OCI-LY3 (cell line): Measurements from ENCODE around the gene USP4.

ENCODE experiments used
- H2AFZ ChIP-seq: fragments of 200-600, 300-600 bp; shearing (Covaris generic); 2 replicates; pipeline ENCODE4 v1.6.0; 2014; ENCODE audit warnings: antibody characterized with exemption, low read depth, low read length
- H3K27ac ChIP-seq: fragments of 200-600, 300-600 bp; sonication (generic); 2 replicates; pipeline ENCODE4 v1.5.1; 2014; ENCODE audit warnings: mild to moderate bottlenecking, low read length, moderate library complexity, mixed read lengths
- H3K27me3 ChIP-seq: fragments of 200-600, 300-600 bp; sonication (generic); 2 replicates; pipeline ENCODE4 v1.6.1; 2014; ENCODE audit warnings: low read depth, low read length, mixed read lengths
- H3K36me3 ChIP-seq: fragments of 200-600, 300-600 bp; sonication (generic); replicated peaks from 2 replicates; pipeline ENCODE3; 2014; ENCODE audit warnings: low read depth, low read length, mixed read lengths
- H3K4me1 ChIP-seq: fragments of 300-600, 200-600 bp; sonication (generic); 2 replicates; pipeline ENCODE4 v1.6.1; 2014; ENCODE audit warnings: low read length, mixed read lengths
- H3K4me2 ChIP-seq: fragments of 200-600, 300-600 bp; sonication (generic); 2 replicates; pipeline ENCODE4 v1.6.1; 2014; ENCODE audit warnings: low read length, mixed read lengths
- H3K4me3 ChIP-seq: fragments of 300-600, 200-600 bp; sonication (generic); 2 replicates; pipeline ENCODE4 v1.5.1; 2014; ENCODE audit warnings: antibody characterized with exemption, mild to moderate bottlenecking, low read length, moderate library complexity
- H3K79me2 ChIP-seq: fragments of 300-600, 200-600 bp; shearing (Covaris generic); 2 replicates; pipeline ENCODE4 v1.6.1; 2014; ENCODE audit warnings: mild to moderate bottlenecking, low read length, mixed read lengths
- H3K9ac ChIP-seq: fragments of 300-600, 200-600 bp; shearing (Covaris generic); 2 replicates; pipeline ENCODE4 v1.6.0; 2014; ENCODE audit warnings: mild to moderate bottlenecking, low read length, moderate library complexity
- H3K9me3 ChIP-seq: fragments of 200-600, 300-600 bp; shearing (Covaris generic); 2 replicates; pipeline ENCODE4 v1.6.1; 2014; ENCODE audit warnings: low read length, mixed read lengths; ENCODE audit not compliant: insufficient read depth
- H4K20me1 ChIP-seq: fragments of 200-600, 300-600 bp; sonication (generic); 2 replicates; pipeline ENCODE4 v1.6.1; 2016; ENCODE audit warnings: low read length, mixed read lengths; ENCODE audit not compliant: insufficient read depth
- CTCF ChIP-seq: fragments of 200-600, 300-600 bp; sonication (generic); IDR thresholded peaks from 2 replicates; pipeline ENCODE4 v1.5.1; 2014; ENCODE audit warnings: antibody characterized with exemption, low read length, low read depth
- EZH2phosphoT487 ChIP-seq: fragments of 200-600 bp; shearing (Covaris generic); IDR thresholded peaks from 2 replicates; pipeline ENCODE4 v1.6.1; 2018; ENCODE audit warnings: antibody characterized with exemption, mixed run types, low read depth

Gene USP4

DNA sequence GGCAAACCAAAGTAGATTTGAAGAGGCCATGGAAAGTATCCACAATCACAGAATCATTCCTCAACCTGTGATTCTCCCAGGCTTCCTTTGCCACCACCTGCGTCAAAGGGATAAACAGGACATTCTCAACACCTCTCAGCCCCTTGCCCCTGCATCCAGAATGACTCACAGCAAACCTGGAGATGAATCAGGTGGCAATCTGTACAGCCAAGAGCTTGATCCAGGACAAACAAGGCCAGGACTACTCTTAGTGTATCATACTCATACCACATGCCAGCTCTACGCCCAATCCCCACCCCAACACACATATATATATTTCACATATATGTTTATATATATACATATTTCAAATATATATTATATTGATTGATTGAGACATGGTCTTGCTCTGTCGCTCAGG lies 39.3 kb downstream of the USP4 start:
- H3K27ac ChIP-seq: no peak overlapping the region
- H3K27me3 ChIP-seq: no peaks in the 10 kb centered on the region
- H3K9me3 ChIP-seq: no peaks in the 10 kb centered on the region
- H3K36me3 ChIP-seq: peaks cover 56% of the 10 kb centered on the region
- no peaks in the 10 kb centered on the region for H4K20me1 ChIP-seq
- no peak overlapping the region for H3K4me3 ChIP-seq
- H3K9ac ChIP-seq: no peak overlapping the region
- no peaks in the 10 kb centered on the region for H3K79me2 ChIP-seq
- peaks cover 13% of the 10 kb centered on the region for H3K4me1 ChIP-seq
- no peak overlapping the region for H2AFZ ChIP-seq
- no peak overlapping the region for H3K4me2 ChIP-seq
- TF ChIP-seq CTCF (no peak), EZH2phosphoT487 (no peak)

- Histone ChIP-seq H3K4me1 (peaks cover 2% of the 10 kb centered on the region), H2AFZ (no peak overlapping the region), H3K9me3 (no peaks in the 10 kb centered on the region), H3K4me3 (no peak overlapping the region), H3K9ac (no peak overlapping the region), H3K36me3 (peaks cover 62% of the 10 kb centered on the region), H4K20me1 (no peaks in the 10 kb centered on the region), H3K4me2 (no peak overlapping the region), H3K27me3 (no peaks in the 10 kb centered on the region), H3K27ac (no peak overlapping the region), H3K79me2 (no peaks in the 10 kb centered on the region)
- TF ChIP-seq EZH2phosphoT487: no peak
- no peak for TF ChIP-seq CTCF
These were observed 41.3 kb downstream of the USP4 start for GRCh38 chr3:49298511-49298910.

- Histone ChIP-seq H2AFZ (no peak overlapping the region), H3K27me3 (no peaks in the 10 kb centered on the region), H3K9ac (no peak overlapping the region), H4K20me1 (no peaks in the 10 kb centered on the region), H3K4me2 (no peak overlapping the region), H3K27ac (no peak overlapping the region), H3K4me3 (no peak overlapping the region), H3K79me2 (no peaks in the 10 kb centered on the region), H3K4me1 (no peaks in the 10 kb centered on the region), H3K9me3 (no peaks in the 10 kb centered on the region), H3K36me3 (peaks cover 59% of the 10 kb centered on the region)
- TF ChIP-seq CTCF (no peak), EZH2phosphoT487 (no peak)
These were observed 43.0 kb downstream of the USP4 start for GRCh38 chr3:49296781-49297411.

- Histone ChIP-seq H3K4me2 (no peak overlapping the region), H3K4me1 (no peaks in the 10 kb centered on the region), H3K36me3 (peaks cover 56% of the 10 kb centered on the region), H3K27me3 (no peaks in the 10 kb centered on the region), H2AFZ (no peak overlapping the region), H3K9me3 (no peaks in the 10 kb centered on the region), H3K79me2 (no peaks in the 10 kb centered on the region), H3K4me3 (no peak overlapping the region), H4K20me1 (no peaks in the 10 kb centered on the region), H3K9ac (no peak overlapping the region), H3K27ac (no peak overlapping the region)
- TF ChIP-seq CTCF (peak; percentile 82), EZH2phosphoT487 (no peak)
These were observed 44.3 kb downstream of the USP4 start for GRCh38 chr3:49295489-49296058.
